ENCODE results near the gene STAU1. TPM values are rescaled to one million over a fixed set of nuclear protein-coding genes. Genes with fewer than 3 reads are reported as not detected.
"Not testable (repeated sequence)": the region's sequence is repeated elsewhere in the genome, so short reads cannot be mapped to it uniquely, and the experiment has no call there.

The STAU1 gene
- polyA plus RNA-seq, 1 donor (not counting 4 experiments of a cell fraction or from before 2014, with no cell fraction given), result 55.3 TPM

GRCh38 chr20:49185071-49185761, 2.9 kb downstream of the STAU1 start:
- Histone ChIP-seq H3K27ac (ENCODE audit: control insufficient read depth, insufficient read depth, low read length) (no peak overlapping the region), H3K27me3 (ENCODE audit: control insufficient read depth, extremely low read depth, insufficient read depth, low read length) (no peaks in the 10 kb centered on the region), H3K4me3 (ENCODE audit: control insufficient read depth in 2 of 3, extremely low read depth in 1 of 3, insufficient read depth in 2 of 3, low read depth in 1 of 3, low read length in 3 of 3) (no peak overlapping the region), H3K4me1 (ENCODE audit: control insufficient read depth, extremely low read depth, insufficient read depth, low read length) (peaks cover 7% of the 10 kb centered on the region), H3K79me2 (ENCODE audit: control insufficient read depth, insufficient read depth, low read length) (peaks cover 74% of the 10 kb centered on the region), H2AFZ (ENCODE audit: control insufficient read depth, low read length) (no peak overlapping the region), H3K9me3 (ENCODE audit: control insufficient read depth, low read depth, low read length) (no peaks in the 10 kb centered on the region), H3K36me3 (ENCODE audit: control insufficient read depth in 2 of 2, extremely low read depth in 1 of 2, insufficient read depth in 2 of 2, low read length in 2 of 2) (peaks cover 0 to 5% of the 10 kb centered on the region in 2 experiments), H4K20me1 (ENCODE audit: control insufficient read depth, extremely low read depth, insufficient read depth, low read length) (peaks cover 9% of the 10 kb centered on the region), H3K9me1 (ENCODE audit: control insufficient read depth, extremely low read depth, insufficient read depth, low read length) (no peaks in the 10 kb centered on the region), H3K4me2 (ENCODE audit: control insufficient read depth, extremely low read depth, insufficient read depth, low read depth, low read length) (no peak overlapping the region), H3K9ac (ENCODE audit: control insufficient read depth, extremely low read depth, insufficient read depth, low read length) (no peak overlapping the region)
- no peak for FAIRE-seq
- dilution Hi-C loops (cut with MboI; ENCODE audit: extremely low pct_ligation_motif_present, low sequenced_read_pairs), result no loop called here
- no peak for DNase-seq (ENCODE audit: low read depth, low spot score)
- TF ChIP-seq EZH2 (IDR thresholded peaks at IDR 0.05; ENCODE audit: low read length) (no peak), CTCF (optimal IDR thresholded peaks at IDR 0.05 in 1 of 3, IDR thresholded peaks at IDR 0.05 in 1 of 3, conservative IDR thresholded peaks at IDR 0.05 in 1 of 3; ENCODE audit: extremely low read depth in 1 of 3, insufficient read depth in 2 of 3, low read length in 3 of 3) (no peak)

- H3K79me2 ChIP-seq (ENCODE audit: control insufficient read depth, insufficient read depth, low read length), result peaks cover 80% of the 10 kb centered on the region
- no peaks in the 10 kb centered on the region for H3K27me3 ChIP-seq (ENCODE audit: control insufficient read depth, extremely low read depth, insufficient read depth, low read length)
- H2AFZ ChIP-seq (ENCODE audit: control insufficient read depth, low read length), result no peak overlapping the region
- TF ChIP-seq EZH2 (IDR thresholded peaks at IDR 0.05; ENCODE audit: low read length) (no peak), CTCF (optimal IDR thresholded peaks at IDR 0.05 in 1 of 3, IDR thresholded peaks at IDR 0.05 in 1 of 3, conservative IDR thresholded peaks at IDR 0.05 in 1 of 3; ENCODE audit: extremely low read depth in 1 of 3, insufficient read depth in 2 of 3, low read length in 3 of 3) (no peak)
- H3K9ac ChIP-seq (ENCODE audit: control insufficient read depth, extremely low read depth, insufficient read depth, low read length), result no peak overlapping the region
- dilution Hi-C loops (cut with MboI; ENCODE audit: extremely low pct_ligation_motif_present, low sequenced_read_pairs), result no loop called here
- H3K4me2 ChIP-seq (ENCODE audit: control insufficient read depth, extremely low read depth, insufficient read depth, low read depth, low read length), result no peak overlapping the region
- H3K4me3 ChIP-seq (ENCODE audit: control insufficient read depth in 2 of 3, extremely low read depth in 1 of 3, insufficient read depth in 2 of 3, low read depth in 1 of 3, low read length in 3 of 3), result no peak overlapping the region
- DNase-seq (ENCODE audit: low read depth, low spot score), result no peak
- no peak overlapping the region for H3K27ac ChIP-seq (ENCODE audit: control insufficient read depth, insufficient read depth, low read length)
- peaks cover 12% of the 10 kb centered on the region for H4K20me1 ChIP-seq (ENCODE audit: control insufficient read depth, extremely low read depth, insufficient read depth, low read length)
- peaks cover 0 to 5% of the 10 kb centered on the region in 2 experiments for H3K36me3 ChIP-seq (ENCODE audit: control insufficient read depth in 2 of 2, extremely low read depth in 1 of 2, insufficient read depth in 2 of 2, low read length in 2 of 2)
- no peaks in the 10 kb centered on the region for H3K9me3 ChIP-seq (ENCODE audit: control insufficient read depth, low read depth, low read length)
- H3K4me1 ChIP-seq (ENCODE audit: control insufficient read depth, extremely low read depth, insufficient read depth, low read length), result peaks cover 11% of the 10 kb centered on the region
- no peaks in the 10 kb centered on the region for H3K9me1 ChIP-seq (ENCODE audit: control insufficient read depth, extremely low read depth, insufficient read depth, low read length)
- FAIRE-seq, result no peak
Measured at GRCh38 chr20:49184691-49185070, 3.5 kb downstream of the STAU1 start.

- H3K27ac ChIP-seq (ENCODE audit: control insufficient read depth, insufficient read depth, low read length); H2AFZ ChIP-seq (ENCODE audit: control insufficient read depth, low read length); H3K4me2 ChIP-seq (ENCODE audit: control insufficient read depth, extremely low read depth, insufficient read depth, low read depth, low read length); H3K9ac ChIP-seq (ENCODE audit: control insufficient read depth, extremely low read depth, insufficient read depth, low read length); H3K27me3 ChIP-seq (ENCODE audit: control insufficient read depth, extremely low read depth, insufficient read depth, low read length); dilution Hi-C loops (cut with MboI; ENCODE audit: extremely low pct_ligation_motif_present, low sequenced_read_pairs); FAIRE-seq; H3K9me3 ChIP-seq (ENCODE audit: control insufficient read depth, low read depth, low read length); H3K4me3 ChIP-seq (ENCODE audit: control insufficient read depth in 2 of 3, extremely low read depth in 1 of 3, insufficient read depth in 2 of 3, low read depth in 1 of 3, low read length in 3 of 3); H3K36me3 ChIP-seq (ENCODE audit: control insufficient read depth in 2 of 2, extremely low read depth in 1 of 2, insufficient read depth in 2 of 2, low read length in 2 of 2); DNase-seq (ENCODE audit: low read depth, low spot score); H3K9me1 ChIP-seq (ENCODE audit: control insufficient read depth, extremely low read depth, insufficient read depth, low read length): not testable (repeated sequence)
- Histone ChIP-seq H4K20me1 (ENCODE audit: control insufficient read depth, extremely low read depth, insufficient read depth, low read length) (peaks cover 15% of the 10 kb centered on the region), H3K79me2 (ENCODE audit: control insufficient read depth, insufficient read depth, low read length) (peaks cover 86% of the 10 kb centered on the region), H3K4me1 (ENCODE audit: control insufficient read depth, extremely low read depth, insufficient read depth, low read length) (peaks cover 13% of the 10 kb centered on the region)
Measured at GRCh38 chr20:49184084-49184501, 4.0 kb downstream of the STAU1 start.
